Measurements from ENCODE around the gene GALNT9. TPM values are rescaled to one million over a fixed set of nuclear protein-coding genes. Genes with fewer than 3 reads are reported as not detected.

GALNT9 gene
- total and polyA plus RNA-seq, 10 donors, result 0.20 to 2.4 (median 0.84) TPM

GRCh38 chr12:132171293-132171967, 158.0 kb downstream of the GALNT9 start:
- Histone ChIP-seq H3K9me3 (no peaks in the 10 kb centered on the region), H3K27ac (no peak overlapping the region), H3K27me3 (replicated peaks in 1 of 7) (peaks cover 0 to 82% (median 50%) of the 10 kb centered on the region in 7 donors), H3K36me3 (no peaks in the 10 kb centered on the region), H3K4me3 (no peak overlapping the region), H3K4me1 (peaks cover 0 to 3% (median 0%) of the 10 kb centered on the region in 6 donors)
- TF ChIP-seq POLR2A (IDR thresholded peaks at IDR 0.05) (no peak), POLR2AphosphoS5 (IDR thresholded peaks at IDR 0.05) (no peak), CTCF (IDR thresholded peaks at IDR 0.05 in 8 of 11, conservative IDR thresholded peaks at IDR 0.05 in 3 of 11) (no peak)
- 78 to 90% (median 84%) methylated on average over 23 to 24 of the region's 24 CpGs for WGBS, 5 donors
- DNase-seq, result peak; percentile 58
- intact Hi-C loops (cut with DNase I; ENCODE audit: low total_unique reads), result no loop called here

GRCh38 chr12:132170637-132171292, 158.6 kb downstream of the GALNT9 start:
- Histone ChIP-seq H3K4me3 (no peak overlapping the region), H3K4me1 (no peaks in the 10 kb centered on the region), H3K9me3 (no peaks in the 10 kb centered on the region), H3K27me3 (replicated peaks in 1 of 7) (peaks cover 0 to 75% (median 43%) of the 10 kb centered on the region in 7 donors), H3K27ac (no peak overlapping the region), H3K36me3 (no peaks in the 10 kb centered on the region)
- DNase-seq, result peak; percentile 67
- 86 to 91% (median 88%) methylated on average over 21 to 33 of the region's 33 CpGs for WGBS, 5 donors
- intact Hi-C loops (cut with DNase I; ENCODE audit: low total_unique reads), result no loop called here
- TF ChIP-seq CTCF (IDR thresholded peaks at IDR 0.05 in 8 of 11, conservative IDR thresholded peaks at IDR 0.05 in 3 of 11) (no peak), POLR2AphosphoS5 (IDR thresholded peaks at IDR 0.05) (no peak), POLR2A (IDR thresholded peaks at IDR 0.05) (no peak)

- Histone ChIP-seq H3K4me3 (no peak overlapping the region), H3K9me3 (no peaks in the 10 kb centered on the region), H3K27me3 (replicated peaks in 1 of 7) (peaks cover 0 to 69% (median 37%) of the 10 kb centered on the region in 7 donors), H3K27ac (no peak overlapping the region), H3K36me3 (no peaks in the 10 kb centered on the region), H3K4me1 (no peaks in the 10 kb centered on the region)
- intact Hi-C loops (cut with DNase I; ENCODE audit: low total_unique reads), result no loop called here
- 30 to 46% (median 33%) methylated on average over 15 to 16 of the region's 16 CpGs for WGBS, 5 donors
- DNase-seq, result peak; percentile 59
- TF ChIP-seq POLR2AphosphoS5 (IDR thresholded peaks at IDR 0.05), result no peak
- no peak for TF ChIP-seq POLR2A (IDR thresholded peaks at IDR 0.05)
- TF ChIP-seq CTCF (IDR thresholded peaks at IDR 0.05 in 8 of 11, conservative IDR thresholded peaks at IDR 0.05 in 3 of 11), result no peak
These were observed 159.2 kb downstream of the GALNT9 start for GRCh38 chr12:132170094-132170636.

DNA sequence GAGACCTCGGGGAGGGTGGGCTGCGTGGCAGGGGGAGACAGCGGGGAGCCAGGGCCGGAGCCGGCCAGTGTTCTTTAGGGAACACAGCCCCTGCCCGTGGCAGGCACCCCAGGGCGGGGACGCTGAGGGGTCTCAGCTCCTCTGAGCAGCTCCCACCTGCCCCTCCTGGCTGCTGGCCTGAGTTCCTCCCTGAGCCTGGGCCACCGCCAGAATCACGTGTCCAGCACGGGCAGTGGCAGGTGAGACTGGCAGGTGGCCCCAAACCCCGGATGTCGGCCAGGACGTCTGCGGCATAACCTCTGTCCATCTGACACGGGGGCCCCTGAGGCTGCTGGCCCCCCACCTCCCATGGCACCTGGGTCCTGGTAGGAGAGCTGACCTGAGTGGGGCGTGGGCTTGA, 160.0 kb downstream of the GALNT9 start:
- WGBS, 5 donors, result 72 to 93% (median 80%) methylated on average over 6 to 17 of the region's 17 CpGs
- peaks cover 0 to 63% (median 31%) of the 10 kb centered on the region in 7 donors for H3K27me3 ChIP-seq (replicated peaks in 1 of 7)
- H3K4me1 ChIP-seq, result no peaks in the 10 kb centered on the region
- H3K9me3 ChIP-seq, result no peaks in the 10 kb centered on the region
- intact Hi-C loops (cut with DNase I; ENCODE audit: low total_unique reads), result no loop called here
- no peak overlapping the region for H3K4me3 ChIP-seq
- DNase-seq, result peak; percentile 51
- TF ChIP-seq POLR2A (IDR thresholded peaks at IDR 0.05), result no peak
- TF ChIP-seq POLR2AphosphoS5 (IDR thresholded peaks at IDR 0.05), result no peak
- TF ChIP-seq CTCF (IDR thresholded peaks at IDR 0.05 in 8 of 11, conservative IDR thresholded peaks at IDR 0.05 in 3 of 11), result no peak
- H3K27ac ChIP-seq, result no peak overlapping the region
- no peaks in the 10 kb centered on the region for H3K36me3 ChIP-seq
